ENCODE measurements around the gene BTBD16. TPM values are rescaled to one million over a fixed set of nuclear protein-coding genes. Genes with fewer than 3 reads are reported as not detected.

The BTBD16 gene
- total and polyA plus RNA-seq, 2 donors (not counting 3 experiments of a cell fraction or from before 2014, with no cell fraction given), result 0.04 TPM; not detected in 1

GRCh38 chr10:122302315-122302714 lies 31.2 kb downstream of the BTBD16 start:
- Histone ChIP-seq H3K4me3 (replicated peaks in 1 of 3; ENCODE audit: insufficient read depth in 1 of 3, low read depth in 1 of 3, low read length in 3 of 3) (no peak overlapping the region), H2AFZ (ENCODE audit: low read depth, low read length) (no peak overlapping the region), H3K4me1 (ENCODE audit: control insufficient read depth, extremely low read depth, insufficient read depth, low read length) (peaks cover 8% of the 10 kb centered on the region), H3K27ac (ENCODE audit: insufficient read depth, low read depth, low read length) (no peak overlapping the region), H3K36me3 (ENCODE audit: control insufficient read depth in 2 of 2, extremely low read depth in 1 of 2, insufficient read depth in 2 of 2, low read length in 2 of 2) (no peaks in the 10 kb centered on the region), H3K9ac (replicated peaks; ENCODE audit: extremely low read depth, insufficient read depth, low read length) (no peak overlapping the region), H3K4me2 (ENCODE audit: insufficient read depth, low read length) (no peak overlapping the region), H3K79me2 (ENCODE audit: control insufficient read depth, insufficient read depth, low read length) (no peaks in the 10 kb centered on the region), H3K9me1 (replicated peaks; ENCODE audit: control insufficient read depth, extremely low read depth, insufficient read depth, low read length) (no peaks in the 10 kb centered on the region), H3K27me3 (ENCODE audit: control insufficient read depth in 2 of 2, insufficient read depth in 2 of 2, low read length in 2 of 2) (no peaks in the 10 kb centered on the region), H3K9me3 (replicated peaks; ENCODE audit: control insufficient read depth, insufficient read depth, low read length) (no peaks in the 10 kb centered on the region), H4K20me1 (replicated peaks; ENCODE audit: control insufficient read depth, extremely low read depth, insufficient read depth, low read length) (no peaks in the 10 kb centered on the region)
- no peak for TF ChIP-seq GATA2 (IDR thresholded peaks at IDR 0.05; ENCODE audit: insufficient read depth, insufficient read length, low read depth, low read length)
- TF ChIP-seq POLR2AphosphoS5 (IDR thresholded peaks at IDR 0.05; ENCODE audit: insufficient read depth, low read depth, low read length), result no peak
- no peak for TF ChIP-seq JUN (IDR thresholded peaks at IDR 0.05; ENCODE audit: borderline replicate concordance, insufficient read depth, insufficient read length, low read depth)
- no peak for TF ChIP-seq EZH2 (IDR thresholded peaks at IDR 0.05; ENCODE audit: borderline replicate concordance, low read depth, low read length, severe bottlenecking)
- TF ChIP-seq CTCF (IDR thresholded peaks at IDR 0.05; ENCODE audit: extremely low read depth in 1 of 2, insufficient read depth in 1 of 2, low read depth in 1 of 2, low read length in 2 of 2), result no peak
- no peak for TF ChIP-seq POLR2A (IDR thresholded peaks at IDR 0.05; ENCODE audit: low read depth, low read length)
- no peak for TF ChIP-seq MAX (IDR thresholded peaks at IDR 0.05; ENCODE audit: insufficient read depth, insufficient read length)
- TF ChIP-seq FOS (IDR thresholded peaks at IDR 0.05; ENCODE audit: borderline replicate concordance, insufficient read depth, low read length), result no peak
- no peak for TF ChIP-seq MYC (IDR thresholded peaks at IDR 0.05; ENCODE audit: low read depth, low read length)
- FAIRE-seq (no peak), DNase-seq (ENCODE audit: low read depth, low spot score) (no peak)
- BruUV-seq (replicated peaks), result no TSS peak
- dilution Hi-C loops (cut with MboI; ENCODE audit: extremely low pct_ligation_motif_present, low sequenced_read_pairs), result no loop called here
- ChIA-PET CTCF (interaction anchor here (1.0 to 2.6 kb wide), 10 partner anchors 9 to 263 kb away, joined by 3 to 17 read pairs (median 3); partner anchors contain the start of gene BTBD16), POLR2A (no interaction called here)
- intact Hi-C loops (cut with micrococcal nuclease), result no loop called here
